Smooth muscle cell (in vitro differentiated cells): ENCODE results near the gene AMY1A. TPM values are rescaled to one million over a fixed set of nuclear protein-coding genes. Genes with fewer than 3 reads are reported as not detected.

ENCODE experiments used
- polyA plus RNA-seq: library from polyadenylated mRNA; unstranded; fragments of >200 nt; fragmentation: Nextera tagmentation; extraction: Ambion mirVana; gene quantifications from 2 replicates; pipeline ENCODE4 v1.2.1, GENCODE V29; 2016
- small RNA-seq: library from RNA; depleted of rRNA; stranded (forward); fragments of <200 nt; gene quantifications from one replicate; pipeline ENCODE3, GENCODE V24; 2014
- total RNA-seq: library from RNA; depleted of rRNA; stranded (reverse); fragments of >200 nt; gene quantifications from 2 replicates; pipeline ENCODE4 v1.2.3, GENCODE V29; 2014

The AMY1A gene
- total and polyA plus RNA-seq, 2 experiments from 2014 or later: not detected

Small RNA genes within 50 kb of the gene (small RNA-seq; reads per million reads assigned to genes)
- not detected for gene AC105272.1

Other genes with a start within 250 kb of the AMY1A start
- 7.0 and 14.8 TPM in 2 replicates for gene RNPC3, start 130.1 kb upstream of the AMY1A start, total RNA-seq
- 2.6 and 5.1 TPM in 2 replicates for gene RNPC3, start 130.1 kb upstream of the AMY1A start, polyA plus RNA-seq
- gene AMY2B, start 84.2 kb upstream of the AMY1A start, total RNA-seq: 2.5 and 3.3 TPM in 2 replicates
- gene AMY2B, start 84.2 kb upstream of the AMY1A start, polyA plus RNA-seq: 0.71 and 0.79 TPM in 2 replicates
- not detected in 2 replicates for gene AMY2A, start 38.3 kb upstream of the AMY1A start, total RNA-seq
- gene AMY2A, start 38.3 kb upstream of the AMY1A start, polyA plus RNA-seq: not detected in 2 replicates
- not detected in 2 replicates for gene AMY1B, start 40.5 kb downstream of the AMY1A start, total RNA-seq
- gene AMY1B, start 40.5 kb downstream of the AMY1A start, polyA plus RNA-seq: not detected in 2 replicates
- gene AMY1C, start 94.1 kb downstream of the AMY1A start, total RNA-seq: not detected in 2 replicates
- gene AMY1C, start 94.1 kb downstream of the AMY1A start, polyA plus RNA-seq: not detected in 2 replicates